Omental fat pad (tissue), 4 donors: ENCODE results near the gene RBM11. TPM values are rescaled to one million over a fixed set of nuclear protein-coding genes. Genes with fewer than 3 reads are reported as not detected.

Experiments used
- ATAC-seq: fragments of 150-250 bp; one replicate; pipeline ENCODE4 v1.9.1; 2016; ENCODE audit warnings: mild to moderate bottlenecking, moderate library complexity; ENCODE audit not compliant: low FRiP score
- DNase-seq: peaks from one replicate; pipeline ENCODE4 v3.0.0-alpha.2; 2019; ENCODE audit warnings: low spot score
- total RNA-seq, 4 donors: library from RNA; depleted of rRNA; stranded (reverse); fragments of >200 nt; gene quantifications; one replicate each; pipeline ENCODE4 v1.1.0, GENCODE V29; 2016
- TF ChIP-seq, protein P1 (sequence below), 3 donors: fragments of 450-650 bp; IDR thresholded peaks; one replicate each; pipeline ENCODE4 v1.5.1; 2016 to 2017; ENCODE audit warnings: antibody characterized with exemption in 3 of 3, mild to moderate bottlenecking in 3 of 3, moderate library complexity in 2 of 3

The RBM11 gene
- total RNA-seq, 4 donors from 2014 or later, result 1.2 to 2.0 TPM; not detected in 2

DNA sequence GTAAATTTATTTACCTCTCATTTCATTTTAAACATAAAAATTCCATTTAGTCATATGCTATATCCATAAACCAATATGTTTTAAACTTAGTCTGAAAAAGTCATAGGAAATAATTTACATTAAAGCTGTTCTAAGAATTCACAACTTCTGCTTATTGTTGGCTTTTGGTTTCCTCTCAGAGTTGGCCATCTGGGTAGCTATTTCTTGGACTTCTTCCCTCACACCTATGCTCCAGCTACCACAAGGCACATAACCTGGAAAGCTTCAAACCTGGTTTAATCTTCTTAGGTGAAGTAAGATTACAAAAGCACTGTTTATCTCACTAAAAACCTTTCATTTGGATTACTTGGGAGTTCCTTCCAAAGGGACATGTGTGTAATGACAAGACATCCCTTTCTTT, 29.8 kb downstream of the RBM11 start:
- TF ChIP-seq, protein P1, sequence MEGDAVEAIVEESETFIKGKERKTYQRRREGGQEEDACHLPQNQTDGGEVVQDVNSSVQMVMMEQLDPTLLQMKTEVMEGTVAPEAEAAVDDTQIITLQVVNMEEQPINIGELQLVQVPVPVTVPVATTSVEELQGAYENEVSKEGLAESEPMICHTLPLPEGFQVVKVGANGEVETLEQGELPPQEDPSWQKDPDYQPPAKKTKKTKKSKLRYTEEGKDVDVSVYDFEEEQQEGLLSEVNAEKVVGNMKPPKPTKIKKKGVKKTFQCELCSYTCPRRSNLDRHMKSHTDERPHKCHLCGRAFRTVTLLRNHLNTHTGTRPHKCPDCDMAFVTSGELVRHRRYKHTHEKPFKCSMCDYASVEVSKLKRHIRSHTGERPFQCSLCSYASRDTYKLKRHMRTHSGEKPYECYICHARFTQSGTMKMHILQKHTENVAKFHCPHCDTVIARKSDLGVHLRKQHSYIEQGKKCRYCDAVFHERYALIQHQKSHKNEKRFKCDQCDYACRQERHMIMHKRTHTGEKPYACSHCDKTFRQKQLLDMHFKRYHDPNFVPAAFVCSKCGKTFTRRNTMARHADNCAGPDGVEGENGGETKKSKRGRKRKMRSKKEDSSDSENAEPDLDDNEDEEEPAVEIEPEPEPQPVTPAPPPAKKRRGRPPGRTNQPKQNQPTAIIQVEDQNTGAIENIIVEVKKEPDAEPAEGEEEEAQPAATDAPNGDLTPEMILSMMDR (IDR thresholded peaks at IDR 0.05), result no peak
- no peak for DNase-seq
- no peak for ATAC-seq

DNA sequence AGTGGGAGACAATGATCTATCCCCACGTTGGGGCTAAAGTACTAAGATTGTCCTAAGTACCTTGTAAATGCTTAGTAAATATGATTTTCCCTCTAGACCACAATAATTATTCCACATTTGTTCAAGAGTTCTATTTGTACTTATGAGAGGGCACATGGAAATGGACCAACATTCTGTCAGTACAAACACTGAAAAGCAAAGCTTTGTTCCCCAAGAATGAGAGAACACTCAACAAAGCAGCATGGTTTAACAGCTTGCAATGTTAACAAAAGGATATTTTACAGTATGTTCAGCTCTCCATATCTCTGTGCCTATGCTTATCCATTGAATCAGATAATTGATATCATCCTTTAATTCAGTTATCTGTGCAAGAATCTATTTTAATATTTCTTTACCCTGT, 35.4 kb downstream of the RBM11 start:
- ATAC-seq (no peak), DNase-seq (no peak)
- TF ChIP-seq, protein P1 (IDR thresholded peaks at IDR 0.05), result no peak

DNA sequence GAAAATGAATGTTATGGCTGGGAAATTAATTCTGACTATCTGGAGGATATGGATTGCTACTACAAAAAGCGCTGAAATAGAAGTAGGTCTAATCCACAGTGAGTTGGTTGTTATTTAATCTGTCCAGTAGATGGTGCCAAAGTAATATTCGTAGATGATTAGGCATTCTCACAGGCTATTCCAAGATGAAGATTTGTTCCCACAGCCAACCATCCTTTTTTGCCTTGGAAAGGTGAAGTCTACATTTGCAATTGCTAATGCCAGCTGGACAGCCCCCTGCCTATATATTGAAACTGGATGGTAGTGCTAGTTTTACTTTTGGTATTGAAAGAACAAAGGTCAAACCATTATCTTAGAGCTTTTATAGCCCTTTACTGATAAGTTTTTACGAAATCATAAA, 43.8 kb downstream of the RBM11 start:
- DNase-seq (no peak), ATAC-seq (no peak)
- TF ChIP-seq, protein P1 (IDR thresholded peaks at IDR 0.05), result no peak

DNA sequence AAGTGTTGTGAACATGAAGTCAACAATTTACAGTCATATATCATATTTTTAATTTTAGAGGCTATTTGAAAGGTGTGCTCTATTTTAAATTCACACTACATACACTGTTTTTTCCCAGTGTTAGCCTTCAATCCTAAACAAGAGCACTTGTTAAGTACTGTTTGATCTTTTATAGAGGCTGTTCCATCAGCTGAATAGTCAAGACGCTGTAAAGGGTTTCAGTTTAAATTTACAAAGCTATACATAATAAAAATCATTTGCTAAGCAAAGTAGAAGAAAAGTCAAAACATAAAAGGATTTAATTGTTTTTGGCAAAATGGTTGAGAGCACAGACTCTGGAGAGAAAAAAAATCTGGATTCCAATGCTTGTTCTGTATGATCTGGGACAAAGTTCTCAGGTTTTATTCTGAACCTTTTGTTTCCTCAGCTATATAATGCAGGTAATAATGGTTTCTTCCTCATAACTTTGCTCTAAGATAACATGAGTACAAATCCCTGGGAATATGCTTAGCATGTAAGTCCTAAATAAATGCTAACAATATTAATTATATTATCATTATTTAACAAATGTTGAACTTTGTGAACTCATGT, 44.3 kb downstream of the RBM11 start:
- TF ChIP-seq, protein P1 (IDR thresholded peaks at IDR 0.05), result no peak
- DNase-seq, result no peak
- no peak for ATAC-seq

DNA sequence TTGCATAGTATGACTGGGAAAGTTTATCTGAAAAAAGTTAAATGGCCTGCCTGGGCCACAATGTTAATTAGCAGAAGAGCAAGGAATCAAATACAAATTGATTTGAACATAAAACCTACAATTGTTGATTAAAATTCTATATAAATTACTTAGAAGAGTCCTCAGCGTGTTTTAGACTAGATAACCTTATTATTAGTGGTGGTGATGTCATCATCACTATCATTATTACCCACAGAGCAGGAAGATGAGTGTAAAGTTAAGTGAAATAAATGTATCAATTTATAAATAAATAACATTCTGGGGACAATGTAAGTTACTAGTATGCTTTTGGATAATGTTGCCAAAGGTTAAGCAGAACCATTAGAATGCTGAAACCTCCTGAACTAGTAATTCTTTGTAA, 46.1 kb downstream of the RBM11 start:
- TF ChIP-seq, protein P1 (IDR thresholded peaks at IDR 0.05), result no peak
- no peak for ATAC-seq

DNA sequence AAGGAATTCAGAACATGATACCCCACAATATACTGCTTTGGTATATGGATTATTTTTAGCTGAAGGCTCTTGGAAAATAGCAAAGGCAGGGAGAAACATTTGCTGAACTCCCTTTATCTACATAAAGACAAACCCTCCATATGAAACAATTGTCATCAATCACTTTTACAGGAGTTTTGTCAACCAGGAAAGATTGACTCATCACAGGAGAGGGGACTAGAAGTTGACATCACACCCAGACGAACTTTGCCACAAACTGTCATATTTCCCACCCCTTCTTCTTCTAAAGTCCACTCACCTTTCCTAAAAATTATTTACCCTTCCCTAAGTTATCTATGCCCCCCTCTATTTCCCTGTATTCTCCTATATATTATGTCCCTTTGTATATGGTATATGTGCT, 47.9 kb downstream of the RBM11 start:
- ATAC-seq (no peak), DNase-seq (no peak)
- TF ChIP-seq, protein P1 (IDR thresholded peaks at IDR 0.05), result no peak

More for the DNA sequence above, 46.1 kb downstream of the RBM11 start:
- DNase-seq, result no peak

DNA sequence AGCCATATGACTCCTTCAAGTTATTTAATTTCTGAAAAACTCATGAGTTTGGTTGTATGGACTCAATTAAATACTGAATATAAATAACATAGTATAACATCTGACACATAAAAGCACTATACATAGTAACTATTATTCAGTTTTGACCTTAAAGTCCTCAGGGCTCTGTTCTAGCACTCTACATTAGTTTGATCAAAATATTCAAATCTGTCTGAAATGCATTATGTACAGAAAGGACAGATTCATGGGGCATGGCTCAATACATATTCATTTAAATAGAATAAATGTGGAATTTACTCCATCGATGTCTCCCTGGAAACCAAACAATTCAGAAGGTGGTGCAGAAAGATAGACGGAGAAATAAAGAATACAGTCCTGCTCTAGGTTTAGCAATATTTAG, 49.1 kb downstream of the RBM11 start:
- no peak for ATAC-seq
- TF ChIP-seq, protein P1 (IDR thresholded peaks at IDR 0.05), result no peak
- no peak for DNase-seq
